Activated B cell treated with CpG ODN at 0.5 μM for 24 hours (primary cell): ENCODE measurements around the gene DTNBP1. TPM values are rescaled to one million over a fixed set of nuclear protein-coding genes. Genes with fewer than 3 reads are reported as not detected.

ENCODE experiments used
- ATAC-seq: fragments of 200-7000 bp; cut with Tn5 transposase; one replicate; pipeline ENCODE4 v1.10.0; 2021; ENCODE audit warnings: low read depth, mild to moderate bottlenecking, moderate library complexity
- CTCF ChIA-PET: fragments of 350-600 bp; sonication (Branson Sonifier 250); formaldehyde crosslinking; loops from one replicate; lab custom pipeline; 2021; ENCODE audit warnings: antibody characterized with exemption; lab: Charles Lee
- POLR2A ChIA-PET: fragments of 350-600 bp; sonication (Branson Sonifier 250); formaldehyde crosslinking; loops from one replicate; lab custom pipeline; 2021; ENCODE audit warnings: antibody characterized with exemption; lab: Charles Lee
- DNase-seq: peaks from one replicate; pipeline ENCODE4 v3.0.0; 2022
- H3K27ac Mint-ChIP-seq: one replicate; pipeline ENCODE4 v1.8.0; 2020; ENCODE audit warnings: mixed read lengths
- H3K27me3 Mint-ChIP-seq: one replicate; pipeline ENCODE4 v1.8.0; 2021; ENCODE audit warnings: mixed read lengths
- H3K36me3 Mint-ChIP-seq: one replicate; pipeline ENCODE4 v1.8.0; 2021; ENCODE audit warnings: low read depth, mixed read lengths
- H3K4me1 Mint-ChIP-seq: one replicate; pipeline ENCODE4 v1.8.0; 2021; ENCODE audit warnings: mixed read lengths
- H3K4me3 Mint-ChIP-seq: one replicate; pipeline ENCODE4 v1.8.0; 2020; ENCODE audit warnings: mild to moderate bottlenecking, mixed read lengths
- H3K9me3 Mint-ChIP-seq: one replicate; pipeline ENCODE4 v1.8.0; 2020; ENCODE audit warnings: mixed read lengths
- intact Hi-C: fragments of 100-400 bp; cut with micrococcal nuclease; formaldehyde crosslinking; loops from one replicate; pipeline ENCODE4 v1.15.1; 2024
- total RNA-seq: library from RNA; stranded (reverse); gene quantifications from 2 replicates; pipeline ENCODE4 v1.2.3, GENCODE V29; 2022
- TF ChIP-seq, protein P1 (sequence below): fragments of 200-600 bp; IDR thresholded peaks from one replicate; pipeline ENCODE4 v1.8.0; 2022; ENCODE audit warnings: antibody characterized with exemption, mild to moderate bottlenecking

Gene DTNBP1
- total RNA-seq, 1 donor from 2014 or later = 50.3 TPM

- H3K9me3 Mint-ChIP-seq = no peaks in the 10 kb centered on the region
- peaks cover 23% of the 10 kb centered on the region for H3K4me1 Mint-ChIP-seq
- ChIA-PET CTCF (no interaction called here), POLR2A (no interaction called here)
- H3K36me3 Mint-ChIP-seq = peaks cover 86% of the 10 kb centered on the region
- no peak overlapping the region for H3K4me3 Mint-ChIP-seq
- no peak overlapping the region for H3K27ac Mint-ChIP-seq
- ATAC-seq (no peak), DNase-seq (no peak)
- intact Hi-C loops = no loop called here
- TF ChIP-seq, protein P1, sequence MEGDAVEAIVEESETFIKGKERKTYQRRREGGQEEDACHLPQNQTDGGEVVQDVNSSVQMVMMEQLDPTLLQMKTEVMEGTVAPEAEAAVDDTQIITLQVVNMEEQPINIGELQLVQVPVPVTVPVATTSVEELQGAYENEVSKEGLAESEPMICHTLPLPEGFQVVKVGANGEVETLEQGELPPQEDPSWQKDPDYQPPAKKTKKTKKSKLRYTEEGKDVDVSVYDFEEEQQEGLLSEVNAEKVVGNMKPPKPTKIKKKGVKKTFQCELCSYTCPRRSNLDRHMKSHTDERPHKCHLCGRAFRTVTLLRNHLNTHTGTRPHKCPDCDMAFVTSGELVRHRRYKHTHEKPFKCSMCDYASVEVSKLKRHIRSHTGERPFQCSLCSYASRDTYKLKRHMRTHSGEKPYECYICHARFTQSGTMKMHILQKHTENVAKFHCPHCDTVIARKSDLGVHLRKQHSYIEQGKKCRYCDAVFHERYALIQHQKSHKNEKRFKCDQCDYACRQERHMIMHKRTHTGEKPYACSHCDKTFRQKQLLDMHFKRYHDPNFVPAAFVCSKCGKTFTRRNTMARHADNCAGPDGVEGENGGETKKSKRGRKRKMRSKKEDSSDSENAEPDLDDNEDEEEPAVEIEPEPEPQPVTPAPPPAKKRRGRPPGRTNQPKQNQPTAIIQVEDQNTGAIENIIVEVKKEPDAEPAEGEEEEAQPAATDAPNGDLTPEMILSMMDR = no peak
- H3K27me3 Mint-ChIP-seq = no peaks in the 10 kb centered on the region
These were observed 134.0 kb downstream of the DTNBP1 start for GRCh38 chr6:15528870-15529269.

- ATAC-seq (no peak), DNase-seq (no peak)
- ChIA-PET POLR2A (no interaction called here), CTCF (no interaction called here)
- Mint-ChIP-seq H3K36me3 (peaks cover 86% of the 10 kb centered on the region), H3K4me3 (no peak overlapping the region), H3K4me1 (peaks cover 21% of the 10 kb centered on the region), H3K27me3 (no peaks in the 10 kb centered on the region), H3K27ac (no peak overlapping the region), H3K9me3 (no peaks in the 10 kb centered on the region)
- TF ChIP-seq, protein P1 = no peak
- intact Hi-C loops = no loop called here
These were observed 134.8 kb downstream of the DTNBP1 start for GRCh38 chr6:15527838-15528617.

DNA sequence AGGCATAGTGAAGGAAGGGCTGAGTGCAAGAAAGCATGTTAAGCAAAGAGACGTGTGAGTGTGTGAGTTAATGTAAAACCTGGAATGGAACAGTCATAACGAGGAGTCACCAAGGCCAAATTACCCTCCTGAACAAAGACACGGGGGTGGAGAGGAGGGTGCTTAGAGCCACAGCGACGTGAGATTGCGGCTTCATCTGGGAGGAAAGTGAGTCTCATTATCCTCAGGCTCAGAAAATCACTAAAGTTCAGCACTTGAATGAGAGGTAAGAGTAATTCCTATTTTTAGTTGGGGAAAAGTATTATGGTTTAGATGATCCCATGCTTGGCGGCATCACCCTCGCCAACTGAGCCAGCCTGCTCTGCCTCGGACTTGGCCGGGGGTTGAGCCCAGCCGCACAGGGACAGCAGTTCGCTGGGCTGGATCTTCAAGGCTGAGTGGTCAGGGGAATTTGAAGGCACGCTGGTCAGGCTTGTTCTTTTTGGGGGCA is 136.6 kb downstream of the DTNBP1 start:
- Mint-ChIP-seq H3K4me1 (peaks cover 21% of the 10 kb centered on the region), H3K9me3 (no peaks in the 10 kb centered on the region), H3K4me3 (no peak overlapping the region), H3K36me3 (peaks cover 91% of the 10 kb centered on the region), H3K27ac (peak overlapping the region; percentile 68), H3K27me3 (no peaks in the 10 kb centered on the region)
- DNase-seq (no peak), ATAC-seq (peak; percentile 37)
- ChIA-PET CTCF (no interaction called here), POLR2A (no interaction called here)
- intact Hi-C loops = no loop called here
- TF ChIP-seq, protein P1 = no peak

DNA sequence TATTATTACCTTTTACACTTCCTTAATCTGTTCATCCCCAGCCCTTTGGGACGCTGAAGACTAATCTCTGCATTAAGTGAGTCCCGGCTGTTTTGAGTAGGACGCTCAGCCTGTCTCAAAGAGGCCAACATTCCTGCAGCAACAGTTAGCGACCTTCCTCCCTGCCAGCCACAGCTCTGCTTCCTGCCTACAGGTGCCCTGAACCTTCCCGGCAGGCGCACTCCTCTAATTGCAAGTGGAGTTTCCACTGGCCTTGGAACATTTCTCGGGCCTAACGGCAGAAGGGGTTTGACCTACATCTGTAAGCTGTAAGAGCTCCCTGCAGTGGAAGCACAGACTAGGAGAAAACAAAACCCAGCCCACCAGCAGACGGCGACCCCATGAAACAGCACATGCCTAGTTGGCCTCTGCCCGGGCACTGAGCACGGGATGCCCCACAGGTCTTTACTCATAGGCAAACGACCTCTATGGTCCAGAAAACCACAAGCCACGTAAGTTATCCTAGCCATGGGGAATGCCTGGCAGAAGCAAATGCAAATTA is 137.9 kb downstream of the DTNBP1 start:
- H3K4me1 Mint-ChIP-seq = peaks cover 21% of the 10 kb centered on the region
- intact Hi-C loops = no loop called here
- no peaks in the 10 kb centered on the region for H3K9me3 Mint-ChIP-seq
- ChIA-PET CTCF (interaction anchor here (1.3 kb wide), 1 partner anchor 99 kb away, joined by 3 read pairs; no protein-coding TSS in a partner anchor), POLR2A (no interaction called here)
- H3K27ac Mint-ChIP-seq = peak overlapping the region; percentile 46
- no peaks in the 10 kb centered on the region for H3K27me3 Mint-ChIP-seq
- DNase-seq = no peak
- ATAC-seq = no peak
- H3K36me3 Mint-ChIP-seq = peaks cover 90% of the 10 kb centered on the region
- H3K4me3 Mint-ChIP-seq = no peak overlapping the region
- TF ChIP-seq, protein P1 = no peak
